H1 (cell line): ENCODE results near the gene CPSF4L. TPM values are rescaled to one million over a fixed set of nuclear protein-coding genes. Genes with fewer than 3 reads are reported as not detected.

Source experiments
- CHD7 ChIP-seq: fragments of 300-600 bp; sonication (generic); IDR thresholded peaks from 2 replicates; pipeline ENCODE4 v1.7.1; 2012; ENCODE audit warnings: low read length, moderate library complexity, mild to moderate bottlenecking, inconsistent platforms; ENCODE audit not compliant: insufficient replicate concordance
- SP1 ChIP-seq: IDR thresholded peaks from 2 replicates; pipeline ENCODE4 v1.6.1; 2011; ENCODE audit warnings: low read depth, low read length
- SP2 ChIP-seq: IDR thresholded peaks from 2 replicates; pipeline ENCODE4 v1.6.1; 2012; ENCODE audit warnings: mild to moderate bottlenecking, low read length, inconsistent platforms
- polyA plus RNA-seq, 7 experiments: library from polyadenylated mRNA; depleted of rRNA in 3 of 7; stranded (reverse) in 5 of 7; unstranded in 2 of 7; fragments of >200 nt in 5 of 7; fragments of 200-250 nt in 2 of 7; gene quantifications; 1 replicate in 5 of 7; 2 replicates in 1 of 7; 4 replicates in 1 of 7; pipeline versions ENCODE4 v1.2.1 to v1.2.3, GENCODE V29; 2011 to 2013; ENCODE audit warnings: missing spikeins in 2 of 7, mixed read lengths in 2 of 7
- total RNA-seq: library from RNA; stranded (reverse); fragmentation: NEBNext Ultra II Directional; extraction: Animal tissue kit (Norgen Biotek cat#: 25700); gene quantifications from 2 replicates; pipeline ENCODE4 v1.2.1, GENCODE V29; 2021

Gene CPSF4L
- total and polyA plus RNA-seq, 2 of the 8 experiments (the other 6 are each of a cell fraction or from before 2014, with no cell fraction given), result not detected

GRCh38 chr17:73283841-73284282, 22.2 kb upstream of the CPSF4L start (continued):
- TF ChIP-seq CHD7 (no peak), SP2 (no peak), SP1 (0 out of 2 replicates have a peak, but pooled peaks have one; percentile 26)
